Osteoblast (primary cell): ENCODE measurements around the gene CSF2. TPM values are rescaled to one million over a fixed set of nuclear protein-coding genes. Genes with fewer than 3 reads are reported as not detected.

ENCODE experiments used
- DNase-seq: peaks from one replicate; pipeline ENCODE4 v3.0.0; 2011; ENCODE audit warnings: low spot score, mixed read lengths; ENCODE audit not compliant: insufficient read length; ENCODE audit errors: missing footprints
- H2AFZ ChIP-seq: 2 replicates; pipeline ENCODE4 v1.6.0; 2011; ENCODE audit warnings: mild to moderate bottlenecking, low read length
- H3K27ac ChIP-seq: 2 replicates; pipeline ENCODE4 v1.5.1; 2011; ENCODE audit warnings: mild to moderate bottlenecking, low read depth, low read length, moderate library complexity
- H3K27me3 ChIP-seq: 2 replicates; pipeline ENCODE4 v1.6.0; 2012; ENCODE audit warnings: mild to moderate bottlenecking, control low read depth, inconsistent platforms, low read length, moderate library complexity; ENCODE audit not compliant: insufficient read depth
- H3K36me3 ChIP-seq: 2 replicates; pipeline ENCODE4 v1.5.1; 2011; ENCODE audit warnings: mild to moderate bottlenecking, low read length, control low read depth, moderate library complexity; ENCODE audit not compliant: insufficient read depth
- H3K4me1 ChIP-seq: 2 replicates; pipeline ENCODE4 v1.5.1; 2011; ENCODE audit warnings: mild to moderate bottlenecking, low read length, control low read depth, moderate library complexity; ENCODE audit not compliant: insufficient read depth
- H3K4me2 ChIP-seq: 2 replicates; pipeline ENCODE4 v1.6.0; 2011; ENCODE audit warnings: mild to moderate bottlenecking, low read length; ENCODE audit not compliant: insufficient read depth
- H3K4me3 ChIP-seq: fragments of 200-600 bp; sonication (generic); 3 replicates; pipeline ENCODE4 v1.5.1; 2012; ENCODE audit warnings: mild to moderate bottlenecking, low read length, inconsistent platforms; ENCODE audit not compliant: insufficient read depth
- H3K79me2 ChIP-seq: 2 replicates; pipeline ENCODE4 v1.6.0; 2012; ENCODE audit warnings: mild to moderate bottlenecking, low read length, control low read depth, inconsistent platforms; ENCODE audit not compliant: insufficient read depth
- H3K9me3 ChIP-seq: 2 replicates; pipeline ENCODE4 v1.5.1; 2011; ENCODE audit warnings: low read depth, low read length, control low read depth
- H4K20me1 ChIP-seq: 2 replicates; pipeline ENCODE4 v1.6.0; 2012; ENCODE audit warnings: mild to moderate bottlenecking, low read length, control low read depth; ENCODE audit not compliant: insufficient read depth
- CTCF ChIP-seq: IDR thresholded peaks from 2 replicates; pipeline ENCODE4 v1.5.1; 2011; ENCODE audit warnings: mild to moderate bottlenecking, low read depth, low read length, moderate library complexity; ENCODE audit errors: extremely low read depth
- total RNA-seq: library from RNA; depleted of rRNA; stranded (reverse); fragments of >200 nt; gene quantifications from 2 replicates; pipeline ENCODE4 v1.2.3, GENCODE V29; 2012

CSF2 gene
- total RNA-seq, 1 donor: not detected

- Histone ChIP-seq H3K9me3 (no peaks in the 10 kb centered on the region), H3K27ac (no peak overlapping the region), H3K4me3 (no peak overlapping the region), H3K4me1 (no peaks in the 10 kb centered on the region), H4K20me1 (no peaks in the 10 kb centered on the region), H3K79me2 (no peaks in the 10 kb centered on the region), H3K4me2 (no peak overlapping the region), H3K27me3 (peaks cover 9% of the 10 kb centered on the region), H2AFZ (no peak overlapping the region), H3K36me3 (no peaks in the 10 kb centered on the region)
- DNase-seq: peak; percentile 48
- no peak for TF ChIP-seq CTCF
Observed at GRCh38 chr5:132059043-132059695, 14.4 kb upstream of the CSF2 start.

GRCh38 chr5:132059696-132060500 lies 13.7 kb upstream of the CSF2 start:
- H4K20me1 ChIP-seq: peaks cover under 1% of the 10 kb centered on the region
- H3K4me2 ChIP-seq: no peak overlapping the region
- H3K27ac ChIP-seq: no peak overlapping the region
- no peak overlapping the region for H3K4me3 ChIP-seq
- DNase-seq: peak; percentile 83
- no peaks in the 10 kb centered on the region for H3K9me3 ChIP-seq
- H3K79me2 ChIP-seq: no peaks in the 10 kb centered on the region
- H3K36me3 ChIP-seq: no peaks in the 10 kb centered on the region
- no peak for TF ChIP-seq CTCF
- H3K4me1 ChIP-seq: no peaks in the 10 kb centered on the region
- peaks cover 9% of the 10 kb centered on the region for H3K27me3 ChIP-seq
- H2AFZ ChIP-seq: no peak overlapping the region

GRCh38 chr5:132060501-132061161 lies 13.0 kb upstream of the CSF2 start, which contains the start of gene IL3:
Gene IL3, plus strand, starts transcription at chr5:132060655. Its CDS starts 52 bp downstream, at chr5:132060707.
- no peak within 1 kb of the TSS for H2AFZ ChIP-seq
- peaks cover 3% of the 10 kb centered on the region for H4K20me1 ChIP-seq
- no peak for TF ChIP-seq CTCF
- peaks cover 9% of the 10 kb centered on the region for H3K27me3 ChIP-seq
- no peaks in the 10 kb centered on the region for H3K9me3 ChIP-seq
- no peaks in the 10 kb centered on the region for H3K36me3 ChIP-seq
- no peaks in the 10 kb centered on the region for H3K79me2 ChIP-seq
- no peak within 1 kb of the TSS for H3K27ac ChIP-seq
- no peak for DNase-seq
- H3K4me3 ChIP-seq: no peak within 1 kb of the TSS
- no peak within 1 kb of the TSS for H3K4me2 ChIP-seq
- no peaks in the 10 kb centered on the region for H3K4me1 ChIP-seq
